Liver (tissue), 9 donors: ENCODE results near the gene INIP. TPM values are rescaled to one million over a fixed set of nuclear protein-coding genes. Genes with fewer than 3 reads are reported as not detected.
A peak's percentile ranks its signal among the peaks of the same experiment; 100 is the strongest.

Source experiments
- DNase-seq: peaks from one replicate; pipeline ENCODE4 v3.0.0-alpha.2; 2017; ENCODE audit warnings: low spot score
- H3K27ac ChIP-seq, 2 donors: one replicate each; pipeline ENCODE4 v1.7.0; 2013; ENCODE audit warnings: inconsistent platforms in 2 of 2, low read length in 2 of 2, control low read depth in 1 of 2, low read depth in 1 of 2, mild to moderate bottlenecking in 1 of 2
- H3K27me3 ChIP-seq, 4 donors: one replicate each; pipeline versions ENCODE4 v1.6.1 to v1.7.0; 2013; ENCODE audit warnings: low read length in 3 of 4, inconsistent platforms in 1 of 4, mild to moderate bottlenecking in 1 of 4, moderate library complexity in 1 of 4; ENCODE audit not compliant: control insufficient read depth in 4 of 4, insufficient read depth in 4 of 4
- H3K36me3 ChIP-seq, 4 donors: one replicate each; pipeline versions ENCODE4 v1.6.1 to v1.7.0; 2013; ENCODE audit warnings: low read length in 3 of 4, mild to moderate bottlenecking in 3 of 4, low read depth in 1 of 4, moderate library complexity in 1 of 4; ENCODE audit not compliant: control insufficient read depth in 4 of 4, insufficient read depth in 3 of 4
- H3K4me1 ChIP-seq, 4 donors: one replicate each; pipeline versions ENCODE4 v1.6.1 to v1.7.0; 2013; ENCODE audit warnings: low read length in 3 of 4, mild to moderate bottlenecking in 3 of 4, moderate library complexity in 1 of 4; ENCODE audit not compliant: control insufficient read depth in 4 of 4, insufficient read depth in 4 of 4
- H3K4me3 ChIP-seq, 3 donors: one replicate each; pipeline versions ENCODE4 v1.6.1 to v1.7.0; 2013; ENCODE audit warnings: low read length in 3 of 3, control low read depth in 1 of 3, low read depth in 1 of 3, mild to moderate bottlenecking in 1 of 3
- H3K9ac ChIP-seq, 2 donors: one replicate each; pipeline ENCODE4 v1.7.0; 2013; ENCODE audit warnings: low read length in 2 of 2, mild to moderate bottlenecking in 2 of 2, moderate library complexity in 2 of 2, control low read depth in 1 of 2, low read depth in 1 of 2
- H3K9me3 ChIP-seq, 4 donors: one replicate each; pipeline versions ENCODE4 v1.6.1 to v1.7.0; 2013; ENCODE audit warnings: low read length in 3 of 4; ENCODE audit not compliant: control insufficient read depth in 4 of 4
- CTCF ChIP-seq: fragments of 150-350 bp; IDR thresholded peaks from 2 replicates; pipeline ENCODE4 v1.5.1; 2017; ENCODE audit warnings: improper control_type of control experiment, low read depth, low read length; ENCODE audit not compliant: missing input control
- EGR1 ChIP-seq, 2 donors: IDR thresholded peaks; 2 replicates each; pipeline ENCODE4 v1.6.1; 2016 to 2018; ENCODE audit warnings: antibody characterized with exemption in 2 of 2, low read depth in 2 of 2
- FOXA1 ChIP-seq: IDR thresholded peaks from 2 replicates; pipeline ENCODE4 v1.6.1; 2016; ENCODE audit warnings: antibody characterized with exemption
- FOXA2 ChIP-seq: IDR thresholded peaks from 2 replicates; pipeline ENCODE4 v1.6.1; 2016; ENCODE audit warnings: antibody characterized with exemption
- GABPA ChIP-seq, 2 donors: IDR thresholded peaks in 1 of 2; conservative IDR thresholded peaks in 1 of 2; 2 replicates each; pipeline ENCODE4 v1.6.1; 2016; ENCODE audit warnings: antibody characterized with exemption in 2 of 2, mild to moderate bottlenecking in 1 of 2, moderate library complexity in 1 of 2
- HNF4A ChIP-seq, 2 donors: conservative IDR thresholded peaks; 2 replicates each; pipeline ENCODE4 v1.6.1; 2016; ENCODE audit warnings: antibody characterized with exemption in 2 of 2, mild to moderate bottlenecking in 2 of 2
- HNF4G ChIP-seq: IDR thresholded peaks from 2 replicates; pipeline ENCODE4 v1.6.1; 2016; ENCODE audit warnings: antibody characterized with exemption
- JUND ChIP-seq, 2 donors: IDR thresholded peaks; 2 replicates each; pipeline ENCODE4 v1.6.1; 2016; ENCODE audit warnings: antibody characterized with exemption in 2 of 2
- MAX ChIP-seq: IDR thresholded peaks from 2 replicates; pipeline ENCODE4 v1.6.1; 2016; ENCODE audit warnings: antibody characterized with exemption
- NR2F2 ChIP-seq: IDR thresholded peaks from 2 replicates; pipeline ENCODE4 v1.6.1; 2016; ENCODE audit warnings: antibody characterized with exemption
- RAD21 ChIP-seq, 2 donors: IDR thresholded peaks; 2 replicates each; pipeline ENCODE4 v1.6.1; 2016; ENCODE audit warnings: antibody characterized with exemption in 2 of 2, mild to moderate bottlenecking in 2 of 2
- REST ChIP-seq: IDR thresholded peaks from 2 replicates; pipeline ENCODE4 v1.6.1; 2016; ENCODE audit warnings: antibody characterized with exemption, mild to moderate bottlenecking
- RXRA ChIP-seq, 2 donors: IDR thresholded peaks; 2 replicates each; pipeline ENCODE4 v1.6.1; 2017 to 2018; ENCODE audit warnings: antibody characterized with exemption in 2 of 2, mild to moderate bottlenecking in 1 of 2
- TAF1 ChIP-seq: conservative IDR thresholded peaks from 2 replicates; pipeline ENCODE4 v1.6.1; 2016; ENCODE audit warnings: antibody characterized with exemption, mild to moderate bottlenecking
- YY1 ChIP-seq: IDR thresholded peaks from 2 replicates; pipeline ENCODE4 v1.6.1; 2016; ENCODE audit warnings: antibody characterized with exemption, mild to moderate bottlenecking
- ZBTB33 ChIP-seq: IDR thresholded peaks from 2 replicates; pipeline ENCODE4 v1.6.1; 2016; ENCODE audit warnings: antibody characterized with exemption
- WGBS: extraction: QIAGEN DNeasy Blood & Tissue Kit; methylation state at CpG from one replicate; pipeline ENCODE4 v1.1.7; 2013; 5-methylcytosine and 5-hydroxymethylcytosine counted together
- polyA plus RNA-seq, 2 donors: library from polyadenylated mRNA; stranded (reverse) in 1 of 2; unstranded in 1 of 2; fragments of 200-250 nt in 1 of 2; fragments of >200 nt in 1 of 2; fragmentation: Nextera tagmentation in 1 of 2; extraction: Ambion mirVana in 1 of 2; gene quantifications; one replicate each; pipeline versions ENCODE4 v1.2.1 to v1.2.3, GENCODE V29; 2013 to 2015
- total RNA-seq, 2 donors: library from RNA; depleted of rRNA; stranded (reverse); fragments of >200 nt; gene quantifications; one replicate each; pipeline ENCODE4 v1.2.3, GENCODE V29; 2014
- donor health status: healthy.
- donor health status: healthy.
- donor health status: healthy.
- donor health status: healthy.
- donor health status: healthy.

INIP gene
- total and polyA plus RNA-seq, 4 donors = 6.2 to 13.3 (median 10.2) TPM

GRCh38 chr9:112731971-112732370 is 14.1 kb upstream of the INIP start (continued):
- TF ChIP-seq ZBTB33 = peak; percentile 44
- no peak for TF ChIP-seq EGR1 (IDR thresholded peaks at IDR 0.05; ENCODE audit: low read depth in 2 of 2)

- no peaks in the 10 kb centered on the region for H3K9me3 ChIP-seq
- H3K4me1 ChIP-seq = peaks cover 0 to 12% (median 2%) of the 10 kb centered on the region in 4 donors
- H3K27ac ChIP-seq = no peak overlapping the region
- H3K4me3 ChIP-seq = no peak overlapping the region
- no peaks in the 10 kb centered on the region for H3K27me3 ChIP-seq
- no peaks in the 10 kb centered on the region for H3K36me3 ChIP-seq
- TF ChIP-seq EGR1 (IDR thresholded peaks at IDR 0.05; ENCODE audit: low read depth in 2 of 2) = no peak
- no peak for TF ChIP-seq HNF4G
- TF ChIP-seq GABPA (IDR thresholded peaks at IDR 0.05 in 1 of 2, conservative IDR thresholded peaks at IDR 0.05 in 1 of 2) = no peak
- no peak for TF ChIP-seq TAF1
- no peak for TF ChIP-seq JUND (IDR thresholded peaks at IDR 0.05)
- TF ChIP-seq HNF4A (conservative IDR thresholded peaks at IDR 0.05) = no peak
- TF ChIP-seq ZBTB33 = no peak
- no peak for TF ChIP-seq REST
- TF ChIP-seq CTCF = no peak
- no peak for TF ChIP-seq FOXA1
- TF ChIP-seq YY1 = no peak
- no peak for TF ChIP-seq NR2F2
- no peak for TF ChIP-seq RXRA (IDR thresholded peaks at IDR 0.05)
- TF ChIP-seq MAX = no peak
- TF ChIP-seq FOXA2 = no peak
- no peak for TF ChIP-seq RAD21 (IDR thresholded peaks at IDR 0.05)
- no peak for DNase-seq
- no peak overlapping the region for H3K9ac ChIP-seq
- WGBS = 91% methylated on average over 2 of the region's 2 CpGs
These were observed 10.5 kb upstream of the INIP start for GRCh38 chr9:112728401-112728800.
